ENCODE results near the gene ARHGEF12. TPM values are rescaled to one million over a fixed set of nuclear protein-coding genes. Genes with fewer than 3 reads are reported as not detected.

The ARHGEF12 gene
- total and polyA plus RNA-seq, 2 donors (not counting 1 experiment from before 2014, with no cell fraction given): 2.0 to 21.6 TPM

- H3K4me3 ChIP-seq (ENCODE audit: control extremely low read depth in 1 of 5, extremely low read depth in 1 of 5, insufficient read depth in 1 of 5, low read depth in 2 of 5, low read length in 4 of 5): no peak overlapping the region
- Mint-ChIP-seq H3K4me3 (no peak overlapping the region), H3K27me3 (peaks cover 49% of the 10 kb centered on the region), H3K9me3 (ENCODE audit: insufficient read depth) (no peaks in the 10 kb centered on the region), H3K4me1 (peaks cover under 1% of the 10 kb centered on the region), H3K27ac (no peak overlapping the region)
- 91% methylated on average over 7 of the region's 7 CpGs for WGBS (ENCODE audit: insufficient coverage)
- H3K27ac ChIP-seq (ENCODE audit: low read length in 2 of 2): no peak overlapping the region
- H3K4me2 ChIP-seq (replicated peaks; ENCODE audit: low read depth, low read length, poor library complexity, severe bottlenecking): no peak overlapping the region
- DNase-seq: no peak
- TF ChIP-seq EZH2 (IDR thresholded peaks at IDR 0.05; ENCODE audit: borderline replicate concordance, insufficient read depth, low read depth, low read length, poor library complexity, severe bottlenecking): no peak
- TF ChIP-seq CTCF (IDR thresholded peaks at IDR 0.05): no peak
- H3K27me3 ChIP-seq (replicated peaks in 1 of 4; ENCODE audit: control extremely low read depth in 1 of 4, control insufficient read depth in 3 of 4, insufficient read depth in 4 of 4, low read length in 3 of 4): peaks cover 0 to 18% (median 3%) of the 10 kb centered on the region in 4 experiments
- CTCF ChIA-PET: no interaction called here
- no peak for ATAC-seq (ENCODE audit: low read depth)
- no peak overlapping the region for H3K9ac ChIP-seq (ENCODE audit: low read length)
- no peak overlapping the region for H2AFZ ChIP-seq (ENCODE audit: insufficient read depth, low read depth, low read length, poor library complexity, severe bottlenecking)
- no peaks in the 10 kb centered on the region for H3K36me3 ChIP-seq (replicated peaks in 1 of 2; ENCODE audit: control extremely low read depth in 1 of 2, control insufficient read depth in 1 of 2, extremely low read depth in 1 of 2, insufficient read depth in 2 of 2, low read length in 1 of 2)
- no peaks in the 10 kb centered on the region for H3K9me3 ChIP-seq (ENCODE audit: control extremely low read depth in 1 of 3, control insufficient read depth in 2 of 3, insufficient read depth in 1 of 3, low read length in 2 of 3)
- H3K4me1 ChIP-seq (ENCODE audit: control insufficient read depth in 2 of 2, insufficient read depth in 2 of 2, low read length in 2 of 2): peaks cover 0 to 1% of the 10 kb centered on the region in 2 donors
- H3K79me2 ChIP-seq (ENCODE audit: control insufficient read depth, insufficient read depth, low read length): no peaks in the 10 kb centered on the region
- H4K20me1 ChIP-seq (ENCODE audit: control insufficient read depth, insufficient read depth, low read length, poor library complexity, severe bottlenecking): no peaks in the 10 kb centered on the region
- POLR2A ChIA-PET: no interaction called here
- intact Hi-C loops (cut with micrococcal nuclease): no loop called here
These were observed 181.6 kb downstream of the ARHGEF12 start for GRCh38 chr11:120517801-120518291.

GRCh38 chr11:120518356-120518755 lies 182.1 kb downstream of the ARHGEF12 start:
- Histone ChIP-seq H3K4me2 (replicated peaks; ENCODE audit: low read depth, low read length, poor library complexity, severe bottlenecking) (no peak overlapping the region), H3K27me3 (replicated peaks in 1 of 4; ENCODE audit: control extremely low read depth in 1 of 4, control insufficient read depth in 3 of 4, insufficient read depth in 4 of 4, low read length in 3 of 4) (peaks cover 0 to 13% (median under 1%) of the 10 kb centered on the region in 4 experiments), H4K20me1 (ENCODE audit: control insufficient read depth, insufficient read depth, low read length, poor library complexity, severe bottlenecking) (no peaks in the 10 kb centered on the region), H3K9me3 (ENCODE audit: control extremely low read depth in 1 of 3, control insufficient read depth in 2 of 3, insufficient read depth in 1 of 3, low read length in 2 of 3) (no peaks in the 10 kb centered on the region), H3K4me3 (ENCODE audit: control extremely low read depth in 1 of 5, extremely low read depth in 1 of 5, insufficient read depth in 1 of 5, low read depth in 2 of 5, low read length in 4 of 5) (no peak overlapping the region), H3K79me2 (ENCODE audit: control insufficient read depth, insufficient read depth, low read length) (no peaks in the 10 kb centered on the region), H3K9ac (ENCODE audit: low read length) (no peak overlapping the region), H3K4me1 (ENCODE audit: control insufficient read depth in 2 of 2, insufficient read depth in 2 of 2, low read length in 2 of 2) (peaks cover 0 to 6% of the 10 kb centered on the region in 2 donors), H3K36me3 (replicated peaks in 1 of 2; ENCODE audit: control extremely low read depth in 1 of 2, control insufficient read depth in 1 of 2, extremely low read depth in 1 of 2, insufficient read depth in 2 of 2, low read length in 1 of 2) (no peaks in the 10 kb centered on the region), H3K27ac (ENCODE audit: low read length in 2 of 2) (no peak overlapping the region), H2AFZ (ENCODE audit: insufficient read depth, low read depth, low read length, poor library complexity, severe bottlenecking) (no peak overlapping the region)
- no peak for DNase-seq
- ChIA-PET CTCF (no interaction called here), POLR2A (no interaction called here)
- 96% methylated on average over 4 of the region's 7 CpGs for WGBS (ENCODE audit: insufficient coverage)
- H3K9me3 Mint-ChIP-seq (ENCODE audit: insufficient read depth): no peaks in the 10 kb centered on the region
- intact Hi-C loops (cut with micrococcal nuclease): no loop called here
- no peak overlapping the region for H3K27ac Mint-ChIP-seq
- TF ChIP-seq EZH2 (IDR thresholded peaks at IDR 0.05; ENCODE audit: borderline replicate concordance, insufficient read depth, low read depth, low read length, poor library complexity, severe bottlenecking): no peak
- TF ChIP-seq CTCF (IDR thresholded peaks at IDR 0.05): no peak
- peaks cover 47% of the 10 kb centered on the region for H3K27me3 Mint-ChIP-seq
- ATAC-seq (ENCODE audit: low read depth): no peak
- peaks cover 4% of the 10 kb centered on the region for H3K4me1 Mint-ChIP-seq
- no peak overlapping the region for H3K4me3 Mint-ChIP-seq
